K562 (cell line): Measurements from ENCODE around the gene PYCR2. TPM values are rescaled to one million over a fixed set of nuclear protein-coding genes. Genes with fewer than 3 reads are reported as not detected.

Experiments
- ATAC-seq: fragments of 200-7000 bp; cut with Tn5 transposase; 3 replicates; pipeline ENCODE4 v1.9.1; 2020; ENCODE audit warnings: moderate library complexity
- BruUV-seq: library from RNA; stranded (reverse); fragments of 400-500 nt; replicated peaks from 2 replicates; lab custom pipeline; 2021; lab: Mats Ljungman, UMichigan
- CTCF ChIA-PET: fragments of 300-600 bp; formaldehyde crosslinking; extraction: SDS; loops from one replicate; lab custom pipeline; 2021; ENCODE audit warnings: low intra/inter-chr PET ratio; lab: Yijun Ruan, JAX
- POLR2A ChIA-PET: fragments of 300-600, 350-650 bp; sonication (Branson Sonifier 250); formaldehyde crosslinking; extraction: SDS; loops from one replicate; lab custom pipeline; 2021; ENCODE audit warnings: antibody characterized with exemption, inconsistent platforms; lab: Yijun Ruan, JAX
- DNase-seq, 4 experiments: peaks; one replicate each; pipeline versions ENCODE4 v3.0.0 to v3.0.0-alpha.2; 2011 to 2018; ENCODE audit warnings: low spot score in 3 of 4, mixed read lengths in 3 of 4; ENCODE audit errors: extremely low read depth in 1 of 4
- FAIRE-seq: peaks from 2 replicates; lab custom pipeline; 2011; peaks lifted over from hg19 to GRCh38; lab: Jason Lieb, UNC
- H2AFZ ChIP-seq: 2 replicates; pipeline ENCODE4 v1.6.0; 2011; ENCODE audit warnings: low read depth, low read length, control low read depth, inconsistent platforms
- H3K27ac ChIP-seq: fragments of 200-600 bp; 3 replicates; pipeline ENCODE4 v1.8.0; 2011; ENCODE audit warnings: low read depth, mild to moderate bottlenecking, control low read depth, inconsistent platforms, low read length, moderate library complexity, mixed read lengths; ENCODE audit errors: extremely low read depth
- H3K27me3 ChIP-seq, 2 experiments: fragments of 300-600 bp in 1 of 2; 2 replicates in 1 of 2; 3 replicates in 1 of 2; pipeline versions ENCODE4 v1.6.0 to v1.8.0; 2011; ENCODE audit warnings: inconsistent platforms in 2 of 2, low read length in 2 of 2, mild to moderate bottlenecking in 1 of 2, mixed read lengths in 1 of 2, moderate library complexity in 1 of 2; ENCODE audit not compliant: control insufficient read depth in 2 of 2, insufficient read depth in 2 of 2
- H3K36me3 ChIP-seq: fragments of 300-600 bp; 3 replicates; pipeline ENCODE4 v1.8.0; 2011; ENCODE audit warnings: mild to moderate bottlenecking, low read length, inconsistent platforms; ENCODE audit not compliant: control insufficient read depth, insufficient read depth
- H3K4me1 ChIP-seq, 2 experiments: fragments of 200-600 bp in 1 of 2; replicated peaks in 1 of 2; 2 replicates in 1 of 2; 3 replicates in 1 of 2; pipeline versions ENCODE4 v1.5.1 to v1.8.0; 2011; ENCODE audit warnings: inconsistent platforms in 2 of 2, low read length in 2 of 2, mild to moderate bottlenecking in 1 of 2, mixed read lengths in 1 of 2, moderate library complexity in 1 of 2; ENCODE audit not compliant: control insufficient read depth in 2 of 2, insufficient read depth in 2 of 2
- H3K4me2 ChIP-seq: 2 replicates; pipeline ENCODE4 v1.6.1; 2011; ENCODE audit warnings: low read length, control low read depth, inconsistent platforms, mixed read lengths; ENCODE audit not compliant: insufficient read depth
- H3K4me3 ChIP-seq: fragments of 200-600 bp; sonication (generic), shearing (Covaris generic); 2 replicates; pipeline ENCODE4 v1.5.1; 2016; ENCODE audit warnings: control low read depth, inconsistent platforms
- H3K79me2 ChIP-seq: fragments of 200-600 bp; 3 replicates; pipeline ENCODE4 v1.8.0; 2011; ENCODE audit warnings: low read length, inconsistent platforms; ENCODE audit not compliant: control insufficient read depth, insufficient read depth
- H3K9ac ChIP-seq, 2 experiments: 2 replicates each; pipeline versions ENCODE4 v1.6.0 to v1.6.1; 2011; ENCODE audit warnings: low read depth in 2 of 2, low read length in 2 of 2, control low read depth in 1 of 2, inconsistent platforms in 1 of 2, mild to moderate bottlenecking in 1 of 2, mixed read lengths in 1 of 2; ENCODE audit not compliant: insufficient read depth in 1 of 2
- H3K9me1 ChIP-seq: one replicate; pipeline ENCODE4 v1.6.0; 2011; ENCODE audit warnings: inconsistent platforms, mild to moderate bottlenecking, low read length, moderate library complexity; ENCODE audit not compliant: control insufficient read depth, insufficient read depth
- H3K9me3 ChIP-seq: replicated peaks from 2 replicates; pipeline ENCODE4 v1.5.1; 2011; ENCODE audit warnings: low read depth, low read length, inconsistent platforms; ENCODE audit not compliant: control insufficient read depth, insufficient read depth
- H4K20me1 ChIP-seq: replicated peaks from 2 replicates; pipeline ENCODE4 v1.6.1; 2011; ENCODE audit warnings: low read length, inconsistent platforms, mixed read lengths; ENCODE audit not compliant: control insufficient read depth, insufficient read depth
- ADNP ChIP-seq: fragments of 200-800 bp; sonication (Bioruptor generic); IDR thresholded peaks from 2 replicates; pipeline ENCODE4 v1.6.1; 2016; ENCODE audit warnings: missing genetic modification characterization, missing compliant biosample characterization
- BCOR ChIP-seq: fragments of 450-650 bp; IDR thresholded peaks from 2 replicates; pipeline ENCODE4 v1.6.1; 2016
- BRCA1 ChIP-seq, 2 experiments: fragments of 450-650 bp in 1 of 2; sonication (generic) in 1 of 2; formaldehyde crosslinking in 1 of 2; IDR thresholded peaks; 2 replicates each; pipeline versions ENCODE4 v1.5.0 to v1.6.1; 2017 to 2020; ENCODE audit warnings: mild to moderate bottlenecking in 1 of 2, missing genetic modification reagents in 1 of 2
- HLTF ChIP-seq: fragments of 450-650 bp; IDR thresholded peaks from 2 replicates; pipeline ENCODE4 v1.6.1; 2016
- LARP7 ChIP-seq: fragments of 450-650 bp; IDR thresholded peaks from 2 replicates; pipeline ENCODE4 v1.6.1; 2016
- MAZ ChIP-seq, 2 experiments: fragments of 450-650 bp in 1 of 2; sonication (generic) in 1 of 2; formaldehyde crosslinking; IDR thresholded peaks in 1 of 2; conservative IDR thresholded peaks in 1 of 2; 2 replicates each; pipeline versions ENCODE4 v1.4.0 to v1.5.0; 2020; ENCODE audit warnings: mild to moderate bottlenecking in 1 of 2, missing genetic modification reagents in 1 of 2
- MTA1 ChIP-seq: fragments of 450-650 bp; IDR thresholded peaks from 2 replicates; pipeline ENCODE4 v1.6.1; 2017; ENCODE audit warnings: borderline replicate concordance
- MTA2 ChIP-seq: fragments of 450-650 bp; IDR thresholded peaks from 2 replicates; pipeline ENCODE4 v1.6.1; 2016; ENCODE audit warnings: low read depth
- OTX1 ChIP-seq: fragments of 450-650 bp; formaldehyde crosslinking; IDR thresholded peaks from 2 replicates; pipeline ENCODE4 v1.4.0; 2022; ENCODE audit warnings: mild to moderate bottlenecking
- ZC3H8 ChIP-seq: fragments of 450-650 bp; IDR thresholded peaks from 2 replicates; pipeline ENCODE4 v1.6.1; 2017
- ZFPM2 ChIP-seq: fragments of 250-450 bp; sonication (Bioruptor Pico); IDR thresholded peaks from 2 replicates; pipeline ENCODE4 v1.5.1; 2022; ENCODE audit warnings: mild to moderate bottlenecking
- ZFX ChIP-seq: sonication (generic); formaldehyde crosslinking; IDR thresholded peaks from 2 replicates; pipeline ENCODE4 v1.8.0; 2022; ENCODE audit warnings: mild to moderate bottlenecking, missing genetic modification reagents, moderate library complexity
- WGBS: fragments of 100-300 bp; shearing (Covaris generic); methylation state at CpG from one replicate; pipeline ENCODE4 v1.1.6; 2016; ENCODE audit warnings: low coverage, mixed read lengths; ENCODE audit not compliant: insufficient coverage; ENCODE audit errors: missing lambda C conversion rate; 5-methylcytosine and 5-hydroxymethylcytosine counted together
- in situ Hi-C: fragments of 300-500 bp; cut with MboI; formaldehyde crosslinking; loops from 4 replicates; pipeline ENCODE4 v1.15.0; 2018; ENCODE audit warnings: inconsistent platforms, mixed read lengths
- intact Hi-C: fragments of 100-400 bp; cut with micrococcal nuclease; formaldehyde crosslinking; loops from 2 replicates; pipeline ENCODE4 v1.14.2; 2022
- polyA plus RNA-seq, 8 experiments: library from polyadenylated mRNA; depleted of rRNA in 4 of 8; stranded (reverse) in 5 of 8; unstranded in 3 of 8; fragments of >200 nt; fragmentation: Nextera tagmentation in 2 of 8; fragmentation: Illumina TruSeq in 1 of 8; extraction: Ambion mirVana in 2 of 8; extraction: Trizol in 1 of 8; gene quantifications; 2 replicates each; pipeline versions ENCODE4 v1.2.1 to v1.2.3, GENCODE V29; 2011 to 2014; ENCODE audit warnings: inconsistent platforms in 1 of 8, missing spikeins in 1 of 8
- total RNA-seq, 7 experiments: library from RNA; depleted of rRNA in 6 of 7; stranded (reverse); fragments of >200 nt in 6 of 7; fragmentation: Illumina TruSeq in 2 of 7; extraction: Trizol in 2 of 7; gene quantifications; 2 replicates each; pipeline versions ENCODE4 v1.2.1 to v1.2.3, GENCODE V29; 2011 to 2021; ENCODE audit warnings: low replicate concordance in 1 of 7
- TF ChIP-seq, protein P1 (sequence below): IDR thresholded peaks from 3 replicates; pipeline ENCODE4 v1.6.1; 2011; ENCODE audit warnings: borderline replicate concordance, mild to moderate bottlenecking, moderate library complexity; ENCODE audit not compliant: insufficient read length; ENCODE audit errors: extremely low read depth
- TF ChIP-seq, protein P2 (sequence below): fragments of 450-650 bp; formaldehyde crosslinking; IDR thresholded peaks from 2 replicates; pipeline ENCODE4 v1.4.0; 2022; ENCODE audit warnings: missing genetic modification characterization
- TF ChIP-seq, protein P3 (sequence below): fragments of 450-650 bp; formaldehyde crosslinking; conservative IDR thresholded peaks from 2 replicates; pipeline ENCODE4 v1.4.0; 2022; ENCODE audit warnings: mild to moderate bottlenecking, missing genetic modification characterization

Gene PYCR2
- total and polyA plus RNA-seq, 9 of the 15 experiments (the other 6 are each of a cell fraction or from before 2014, with no cell fraction given) = 5.5 to 219 (median 127) TPM

DNA sequence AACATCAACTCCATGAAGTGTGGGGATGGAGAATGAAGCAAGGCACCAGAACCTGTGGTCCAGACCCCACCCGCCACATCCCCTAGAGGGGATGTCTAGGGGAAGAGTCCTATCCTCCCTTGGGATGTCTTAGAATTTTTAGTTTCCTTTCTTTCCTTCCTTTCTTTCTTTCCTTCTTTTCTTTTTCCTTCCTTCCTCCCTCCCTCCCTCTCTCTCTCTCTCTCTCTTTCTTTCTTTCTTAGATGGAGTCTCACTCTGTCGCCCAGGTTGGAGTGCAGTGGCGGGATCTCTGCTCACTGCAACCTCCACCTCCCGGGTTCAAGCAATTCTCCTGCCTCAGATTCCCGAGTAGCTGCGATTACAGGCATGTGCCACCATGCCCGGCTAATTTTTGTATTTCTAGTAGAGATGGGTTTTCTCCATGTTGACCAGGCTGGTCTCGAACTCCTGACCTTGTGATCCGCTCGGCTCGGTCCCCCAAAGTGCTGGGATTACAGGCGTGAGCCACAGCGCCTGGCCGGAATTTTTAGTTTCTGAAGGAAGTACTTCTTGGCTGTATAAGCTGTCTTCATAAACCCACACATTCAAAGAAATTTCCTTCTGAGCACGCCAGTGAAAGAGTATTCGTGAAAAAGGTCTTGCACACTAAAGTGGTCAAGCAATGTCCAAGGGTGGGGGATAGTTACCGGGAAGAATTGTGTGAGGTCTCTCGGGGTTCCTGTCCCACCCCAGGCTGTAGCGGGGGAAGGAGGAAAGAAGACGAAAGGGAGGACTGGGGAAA is 37.8 kb upstream of the PYCR2 start:
- Histone ChIP-seq H3K4me1 (peaks cover 3 to 12% of the 10 kb centered on the region in 2 experiments; a peak in 4 of 5 replicates), H3K9ac (peak overlapping the region; percentile 16 to 83; a peak in 3 of 4 replicates), H4K20me1 (no peaks in the 10 kb centered on the region), H3K27me3 (no peaks in the 10 kb centered on the region), H3K9me3 (no peaks in the 10 kb centered on the region), H3K79me2 (no peaks in the 10 kb centered on the region), H3K36me3 (no peaks in the 10 kb centered on the region), H3K4me3 (peak overlapping the region; percentile 15), H3K4me2 (peak overlapping the region; percentile 64), H3K27ac (no peak overlapping the region), H2AFZ (peak overlapping the region; percentile 89), H3K9me1 (no peaks in the 10 kb centered on the region)
- ATAC-seq = peak; percentile 76
- WGBS = 31% methylated on average over 20 of the region's 20 CpGs
- in situ Hi-C loops (no loop called here), intact Hi-C loops (loop anchor here (1.0 to 5.0 kb wide), 4 partner anchors 33 to 410 kb away; partner anchors contain the start of gene TMEM63A)
- BruUV-seq = no TSS peak
- POLR2A ChIA-PET = interaction anchor here (0.6 to 2.3 kb wide), 12 partner anchors 10 to 1238 kb away, joined by 3 to 6 read pairs (median 3); partner anchors contain the start of gene SDE2
- CTCF ChIA-PET = interaction anchor here (0.7 to 2.3 kb wide), 8 partner anchors 11 to 488 kb away, joined by 3 to 9 read pairs (median 6); no protein-coding TSS in a partner anchor
- peak in 1 of 4 experiments; percentile 50 for DNase-seq
- peak; percentile 58 for FAIRE-seq
- TF ChIP-seq MAZ (CRISPR knock-in tag; conservative IDR thresholded peaks at IDR 0.05 in 1 of 2, IDR thresholded peaks at IDR 0.05 in 1 of 2) = no peak
- TF ChIP-seq, protein P1, sequence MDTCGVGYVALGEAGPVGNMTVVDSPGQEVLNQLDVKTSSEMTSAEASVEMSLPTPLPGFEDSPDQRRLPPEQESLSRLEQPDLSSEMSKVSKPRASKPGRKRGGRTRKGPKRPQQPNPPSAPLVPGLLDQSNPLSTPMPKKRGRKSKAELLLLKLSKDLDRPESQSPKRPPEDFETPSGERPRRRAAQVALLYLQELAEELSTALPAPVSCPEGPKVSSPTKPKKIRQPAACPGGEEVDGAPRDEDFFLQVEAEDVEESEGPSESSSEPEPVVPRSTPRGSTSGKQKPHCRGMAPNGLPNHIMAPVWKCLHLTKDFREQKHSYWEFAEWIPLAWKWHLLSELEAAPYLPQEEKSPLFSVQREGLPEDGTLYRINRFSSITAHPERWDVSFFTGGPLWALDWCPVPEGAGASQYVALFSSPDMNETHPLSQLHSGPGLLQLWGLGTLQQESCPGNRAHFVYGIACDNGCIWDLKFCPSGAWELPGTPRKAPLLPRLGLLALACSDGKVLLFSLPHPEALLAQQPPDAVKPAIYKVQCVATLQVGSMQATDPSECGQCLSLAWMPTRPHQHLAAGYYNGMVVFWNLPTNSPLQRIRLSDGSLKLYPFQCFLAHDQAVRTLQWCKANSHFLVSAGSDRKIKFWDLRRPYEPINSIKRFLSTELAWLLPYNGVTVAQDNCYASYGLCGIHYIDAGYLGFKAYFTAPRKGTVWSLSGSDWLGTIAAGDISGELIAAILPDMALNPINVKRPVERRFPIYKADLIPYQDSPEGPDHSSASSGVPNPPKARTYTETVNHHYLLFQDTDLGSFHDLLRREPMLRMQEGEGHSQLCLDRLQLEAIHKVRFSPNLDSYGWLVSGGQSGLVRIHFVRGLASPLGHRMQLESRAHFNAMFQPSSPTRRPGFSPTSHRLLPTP = peak; percentile 44
- TF ChIP-seq ADNP (tag) = peak; percentile 53; the same call in 1 of the 2 replicates
- no peak for TF ChIP-seq BRCA1 (IDR thresholded peaks at IDR 0.05)
- 0 out of 2 replicates have a peak, but pooled peaks have one; percentile 24 for TF ChIP-seq BRCA1 (CRISPR knock-in tag; IDR thresholded peaks at IDR 0.05)
- TF ChIP-seq, protein P2, sequence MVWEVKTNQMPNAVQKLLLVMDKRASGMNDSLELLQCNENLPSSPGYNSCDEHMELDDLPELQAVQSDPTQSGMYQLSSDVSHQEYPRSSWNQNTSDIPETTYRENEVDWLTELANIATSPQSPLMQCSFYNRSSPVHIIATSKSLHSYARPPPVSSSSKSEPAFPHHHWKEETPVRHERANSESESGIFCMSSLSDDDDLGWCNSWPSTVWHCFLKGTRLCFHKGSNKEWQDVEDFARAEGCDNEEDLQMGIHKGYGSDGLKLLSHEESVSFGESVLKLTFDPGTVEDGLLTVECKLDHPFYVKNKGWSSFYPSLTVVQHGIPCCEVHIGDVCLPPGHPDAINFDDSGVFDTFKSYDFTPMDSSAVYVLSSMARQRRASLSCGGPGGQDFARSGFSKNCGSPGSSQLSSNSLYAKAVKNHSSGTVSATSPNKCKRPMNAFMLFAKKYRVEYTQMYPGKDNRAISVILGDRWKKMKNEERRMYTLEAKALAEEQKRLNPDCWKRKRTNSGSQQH (CRISPR knock-in tag) = peak; percentile 65; the same call in 1 of the 2 replicates
- TF ChIP-seq OTX1 (CRISPR knock-in tag) = peak; percentile 85; the same call in 1 of the 2 replicates
- 0 out of 2 replicates have a peak, but pooled peaks have one; percentile 19 for TF ChIP-seq LARP7
- TF ChIP-seq HLTF = no peak
- TF ChIP-seq MTA2 = peak; percentile 9; the same call in 1 of the 2 replicates
- peak; percentile 20; the same call in 1 of the 2 replicates for TF ChIP-seq ZFX
- TF ChIP-seq, protein P3, sequence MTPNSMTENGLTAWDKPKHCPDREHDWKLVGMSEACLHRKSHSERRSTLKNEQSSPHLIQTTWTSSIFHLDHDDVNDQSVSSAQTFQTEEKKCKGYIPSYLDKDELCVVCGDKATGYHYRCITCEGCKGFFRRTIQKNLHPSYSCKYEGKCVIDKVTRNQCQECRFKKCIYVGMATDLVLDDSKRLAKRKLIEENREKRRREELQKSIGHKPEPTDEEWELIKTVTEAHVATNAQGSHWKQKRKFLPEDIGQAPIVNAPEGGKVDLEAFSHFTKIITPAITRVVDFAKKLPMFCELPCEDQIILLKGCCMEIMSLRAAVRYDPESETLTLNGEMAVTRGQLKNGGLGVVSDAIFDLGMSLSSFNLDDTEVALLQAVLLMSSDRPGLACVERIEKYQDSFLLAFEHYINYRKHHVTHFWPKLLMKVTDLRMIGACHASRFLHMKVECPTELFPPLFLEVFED (CRISPR knock-in tag) = peak; percentile 84; the same call in 1 of the 2 replicates
- TF ChIP-seq BCOR = peak; percentile 34; the same call in 1 of the 2 replicates
- TF ChIP-seq ZFPM2 (CRISPR knock-in tag) = no peak
- no peak for TF ChIP-seq ZC3H8
- peak; percentile 40; the same call in 1 of the 2 replicates for TF ChIP-seq MTA1
